ENCODE measurements around the gene CSNK1E.
A peak's percentile ranks its signal among the peaks of the same experiment; 100 is the strongest.
"Not testable (repeated sequence)": the region's sequence is repeated elsewhere in the genome, so short reads cannot be mapped to it uniquely, and the experiment has no call there.

The CSNK1E gene

DNA sequence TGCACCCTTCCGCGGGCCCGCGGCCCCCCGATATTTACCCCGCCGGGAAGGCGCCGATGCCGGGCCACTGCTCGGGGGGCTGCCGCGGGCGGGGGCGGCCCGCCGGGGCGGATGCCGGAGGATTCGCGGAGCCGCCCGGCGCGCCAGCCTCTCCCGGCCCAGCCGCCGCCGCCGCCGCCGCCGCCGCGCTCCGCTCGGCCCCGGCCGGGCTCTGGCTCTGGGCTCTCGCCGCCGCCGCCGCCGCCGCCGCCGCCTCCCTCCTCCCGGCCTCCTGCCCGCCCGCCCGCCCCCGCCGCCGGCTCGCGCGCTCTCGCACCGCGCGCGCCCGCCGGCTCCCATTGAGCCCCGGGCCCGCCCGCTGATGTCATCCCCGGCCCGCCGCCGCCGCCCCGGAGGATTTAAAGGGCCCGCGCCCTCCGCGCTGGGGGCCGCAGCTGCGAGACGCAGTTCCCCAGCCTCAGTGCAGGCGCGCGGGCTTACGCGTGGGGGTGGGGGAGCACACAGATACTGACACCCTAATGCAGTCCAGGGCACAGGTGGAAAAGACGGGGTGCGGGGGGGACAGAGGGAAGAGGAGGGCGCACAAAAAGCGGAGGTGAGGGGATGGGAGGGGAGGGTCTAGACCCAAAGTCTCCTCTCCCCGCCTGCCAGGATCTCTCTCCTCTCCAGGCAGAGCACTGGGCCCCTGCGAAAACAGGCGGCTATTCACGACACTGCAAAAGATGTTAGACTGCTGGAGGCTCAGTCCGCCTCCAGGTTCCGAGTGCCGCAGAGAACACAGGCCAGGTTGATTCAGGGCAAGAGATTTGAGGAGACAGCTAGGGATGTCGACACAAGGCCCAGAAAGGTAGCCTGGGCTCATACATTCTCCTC is at the start of gene CSNK1E:
Gene CSNK1E, minus strand, starts transcription at position 312 of the 873 bp plus-strand sequence. CDS start 3,276 bp downstream, outside the sequence.
- DNase-seq (ENCODE audit: low spot score): peak; percentile 84

DNA sequence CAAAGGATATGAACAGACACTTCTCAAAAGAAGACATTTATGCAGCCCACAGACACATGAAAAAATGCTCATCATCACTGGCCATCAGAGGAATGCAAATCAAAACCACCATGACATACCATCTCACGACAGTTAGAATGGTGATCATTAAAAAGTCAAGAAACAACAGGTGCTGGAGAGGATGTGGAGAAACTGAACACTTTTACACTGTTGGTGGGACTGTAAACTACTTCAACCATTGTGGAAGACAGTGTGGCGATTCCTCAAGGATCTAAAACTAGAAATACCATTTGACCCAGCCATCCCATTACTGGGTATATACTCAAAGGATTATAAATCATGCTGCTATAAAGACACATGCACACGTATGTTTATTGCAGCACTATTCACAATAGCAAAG is 48.6 kb upstream of the CSNK1E start:
- not testable (repeated sequence) for DNase-seq (ENCODE audit: low spot score)

DNA sequence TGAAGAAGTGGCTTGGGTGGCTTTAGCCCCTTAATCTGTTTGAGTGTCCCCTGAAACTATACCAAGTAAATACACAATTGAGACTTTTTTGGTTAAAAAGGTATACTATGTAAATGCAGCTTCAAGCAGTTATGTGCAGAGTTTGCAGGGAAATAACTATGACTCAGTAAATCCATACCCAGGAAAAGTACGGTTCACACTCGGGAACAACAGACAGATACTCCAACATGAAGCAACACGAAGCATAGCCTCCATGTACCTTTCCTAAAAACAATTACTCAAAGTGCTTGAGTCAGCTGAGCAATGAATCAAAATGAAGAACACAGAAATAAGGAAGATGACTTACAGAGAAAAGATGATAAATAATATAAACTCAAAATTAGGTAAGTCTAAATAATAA is 47.9 kb upstream of the CSNK1E start:
- DNase-seq (ENCODE audit: low spot score): not testable (repeated sequence)

DNA sequence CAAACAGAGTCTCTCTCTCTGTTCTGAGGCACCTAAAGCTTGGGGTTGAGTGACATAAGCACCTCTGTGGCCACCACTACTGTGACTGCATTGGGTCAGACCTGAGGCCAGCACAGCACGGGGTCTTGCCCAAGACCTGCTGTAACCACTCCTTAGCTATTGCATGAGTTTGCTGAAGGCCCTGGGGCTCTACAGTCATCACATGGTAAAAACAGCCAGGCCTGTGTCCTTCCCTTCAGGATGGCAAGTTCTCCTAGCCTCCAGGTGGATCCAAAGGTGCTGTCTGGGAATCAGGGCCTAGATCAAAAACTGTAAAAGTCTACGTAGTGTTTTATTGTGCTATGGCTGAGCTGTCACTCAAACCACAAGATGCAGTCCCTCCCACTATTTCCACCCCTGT is 43.3 kb upstream of the CSNK1E start:
- not testable (repeated sequence) for DNase-seq (ENCODE audit: low spot score)

- DNase-seq (ENCODE audit: low spot score): not testable (repeated sequence)
These were observed 42.6 kb upstream of the CSNK1E start for GRCh38 chr22:38359817-38360216.

- not testable (repeated sequence) for DNase-seq (ENCODE audit: low spot score)
These were observed 40.7 kb upstream of the CSNK1E start for GRCh38 chr22:38357971-38358370.

- no peak for DNase-seq (ENCODE audit: low spot score)
These were observed 38.0 kb upstream of the CSNK1E start for GRCh38 chr22:38355275-38355674.

- no peak for DNase-seq (ENCODE audit: low spot score)
These were observed 36.5 kb upstream of the CSNK1E start for GRCh38 chr22:38353701-38354100.

DNA sequence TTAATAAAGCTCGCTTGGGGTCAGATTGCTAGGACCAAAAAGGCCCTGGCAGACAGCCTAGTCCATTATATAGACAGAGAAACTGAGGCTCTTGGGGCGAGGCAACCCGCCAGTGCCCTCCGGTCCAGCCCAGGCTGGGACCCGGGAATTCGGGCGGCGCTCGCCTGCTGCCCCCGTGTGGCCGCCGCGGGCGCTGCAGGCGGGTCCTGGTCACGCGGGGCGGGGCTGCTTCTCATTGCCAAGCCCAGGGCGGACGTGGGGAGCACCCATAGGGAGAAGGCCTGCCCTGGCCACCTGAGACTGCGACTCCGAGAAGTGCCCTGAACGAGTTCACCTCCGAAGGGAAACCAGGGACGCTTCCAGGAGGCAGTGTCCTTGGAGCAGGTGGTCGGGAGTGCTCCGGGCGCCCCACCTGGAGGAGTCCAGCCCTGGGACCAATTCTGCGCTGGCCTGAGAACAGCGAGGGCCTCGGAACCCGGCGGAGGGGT is 36.0 kb upstream of the CSNK1E start:
- peak; percentile 83 for DNase-seq (ENCODE audit: low spot score)

DNA sequence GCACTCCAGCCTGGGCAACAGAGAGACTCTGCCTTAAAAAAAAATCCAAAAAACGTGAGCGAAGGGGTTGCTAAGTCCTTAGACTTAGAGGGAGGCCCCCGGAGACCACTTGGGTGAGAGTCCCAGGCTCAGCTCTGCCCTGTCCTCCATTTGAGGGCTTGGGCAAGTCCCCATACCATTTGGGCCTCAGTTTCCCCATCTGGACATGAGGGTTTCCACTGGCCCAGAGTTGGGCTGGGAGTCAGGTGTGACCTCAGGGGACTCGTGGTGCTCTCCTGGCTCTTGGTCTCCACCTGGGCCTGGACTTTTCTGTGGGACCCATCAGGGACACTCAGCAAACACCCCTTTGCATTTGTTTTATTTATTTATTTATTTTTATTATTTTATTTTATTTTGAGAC is 35.2 kb upstream of the CSNK1E start:
- no peak for DNase-seq (ENCODE audit: low spot score)

- DNase-seq (ENCODE audit: low spot score): no peak
These were observed 33.5 kb upstream of the CSNK1E start for GRCh38 chr22:38350444-38351359.

- no peak for DNase-seq (ENCODE audit: low spot score)
These were observed 31.7 kb upstream of the CSNK1E start for GRCh38 chr22:38348751-38349496.

GRCh38 chr22:38347944-38348750 is 30.9 kb upstream of the CSNK1E start:
- no peak for DNase-seq (ENCODE audit: low spot score)

DNA sequence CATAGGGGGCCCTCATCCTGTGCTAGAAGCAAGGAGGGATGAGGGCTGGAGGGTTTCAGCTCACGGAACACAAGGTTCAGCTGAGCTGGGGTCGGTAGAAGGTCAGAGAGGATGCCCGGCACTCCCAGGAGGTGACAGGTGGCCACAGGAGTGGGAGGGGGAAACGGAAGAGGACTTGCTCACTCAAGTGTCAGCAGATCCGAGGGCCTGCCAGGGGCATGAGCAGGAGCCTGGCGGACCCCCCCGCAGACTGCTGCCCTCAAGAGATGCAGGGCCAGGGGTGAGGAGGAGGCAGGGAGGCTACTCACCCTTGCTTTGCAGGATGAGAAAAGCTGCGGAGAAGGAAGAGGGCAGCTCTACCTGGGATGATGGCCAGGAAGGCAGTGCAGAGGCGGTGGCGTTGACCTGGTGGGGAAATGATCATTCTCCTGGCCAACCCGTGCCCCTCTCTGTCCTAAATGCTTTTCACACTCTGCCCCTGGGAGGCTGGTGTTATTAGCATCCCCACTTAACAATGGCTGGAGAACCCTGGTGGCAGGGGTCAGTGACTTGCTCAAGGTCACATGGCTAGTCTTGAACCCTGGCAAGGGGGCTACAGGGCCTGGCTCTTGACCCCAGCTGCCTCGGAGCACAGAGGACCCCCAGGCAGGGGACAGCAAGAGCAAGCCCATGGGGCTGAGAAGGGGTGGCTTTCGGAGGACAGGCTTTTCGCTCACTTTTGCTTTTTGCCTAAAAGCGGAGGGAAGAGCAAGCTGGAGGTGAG is 30.1 kb upstream of the CSNK1E start:
- DNase-seq (ENCODE audit: low spot score): no peak

- no peak for DNase-seq (ENCODE audit: low spot score)
These were observed 29.3 kb upstream of the CSNK1E start for GRCh38 chr22:38346506-38346905.

GRCh38 chr22:38345782-38346181 is 28.5 kb upstream of the CSNK1E start:
- DNase-seq (ENCODE audit: low spot score): no peak

GRCh38 chr22:38339893-38340292 is 22.7 kb upstream of the CSNK1E start:
- DNase-seq (ENCODE audit: low spot score): not testable (repeated sequence)

DNA sequence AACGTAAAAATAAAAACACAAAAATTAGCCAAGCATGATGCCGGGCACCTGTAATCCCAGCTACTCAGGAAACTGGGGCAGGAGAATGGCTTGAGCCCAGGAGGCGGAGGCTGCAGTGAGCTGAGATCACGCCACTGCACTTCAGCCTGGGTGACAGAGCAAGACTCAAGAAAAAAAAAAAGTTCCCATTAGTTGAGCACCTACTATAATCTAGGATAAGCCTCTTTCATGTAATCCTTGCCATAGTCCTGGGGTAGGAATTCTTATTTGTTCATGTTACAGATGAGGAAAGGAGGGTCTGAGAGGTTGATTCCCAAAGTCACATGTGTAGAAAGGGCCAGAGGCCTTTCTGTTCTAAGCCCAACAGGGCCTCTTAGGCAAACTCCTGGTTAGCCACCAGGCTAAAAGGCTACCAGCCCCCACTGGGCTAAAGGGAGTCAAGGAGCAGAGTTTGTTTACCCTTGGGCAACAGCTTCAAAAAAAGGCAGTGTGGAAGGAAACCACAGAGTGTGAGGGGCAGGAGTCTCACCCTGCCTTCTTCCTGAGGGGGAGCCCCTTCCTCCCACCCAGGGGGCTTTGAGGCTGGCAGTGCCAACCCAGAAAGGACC is 21.6 kb upstream of the CSNK1E start:
- no peak for DNase-seq (ENCODE audit: low spot score)

- no peak for DNase-seq (ENCODE audit: low spot score)
These were observed 19.5 kb upstream of the CSNK1E start for GRCh38 chr22:38336699-38337098.

DNA sequence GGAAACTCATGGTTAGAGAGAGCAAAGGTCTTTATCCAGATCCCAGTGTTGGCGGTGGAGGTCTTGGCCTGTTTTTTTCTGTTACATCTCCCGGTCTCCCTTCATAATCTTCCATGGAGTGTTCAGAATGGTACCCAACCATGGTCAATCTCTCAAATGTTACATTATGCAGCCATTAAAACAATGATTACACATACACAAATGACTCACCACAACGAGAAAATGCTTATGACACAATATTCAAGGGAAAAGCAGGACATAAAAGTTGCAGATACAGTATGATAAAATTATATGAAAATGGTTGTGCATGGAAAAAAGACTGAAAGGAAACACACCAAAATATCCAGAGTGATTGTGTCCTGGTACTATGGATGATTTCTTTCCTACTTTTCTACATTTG is 17.8 kb upstream of the CSNK1E start:
- DNase-seq (ENCODE audit: low spot score): no peak
